GM12873 (cell line): ENCODE data around the gene ARHGEF16.

ENCODE experiments used
- CTCF ChIP-seq: IDR thresholded peaks from 2 replicates; pipeline ENCODE4 v1.5.1; 2012; ENCODE audit warnings: low read depth, mild to moderate bottlenecking, moderate library complexity, low read length, control low read depth; ENCODE audit not compliant: insufficient read depth; ENCODE audit errors: missing control alignments

ARHGEF16 gene

DNA sequence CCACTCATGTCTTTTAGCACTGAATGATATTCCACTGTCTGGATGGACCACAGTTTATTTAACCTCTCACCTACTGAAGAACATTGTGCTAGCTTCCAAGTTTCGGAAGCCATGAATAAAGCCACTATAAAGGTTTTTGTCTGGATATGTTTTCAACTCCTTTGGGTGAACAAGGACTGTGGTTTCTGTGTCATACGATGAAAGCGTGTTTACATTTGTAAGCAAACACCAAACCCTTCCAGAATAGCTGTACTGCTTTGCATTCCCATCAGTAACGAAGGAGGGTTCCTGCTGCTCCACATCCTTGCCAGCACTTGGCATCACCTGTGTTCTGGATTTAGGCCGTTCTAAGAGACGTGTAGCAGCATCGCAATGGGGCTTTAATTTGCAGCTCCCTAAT, 10.7 kb upstream of the ARHGEF16 start:
- TF ChIP-seq CTCF, result no peak

DNA sequence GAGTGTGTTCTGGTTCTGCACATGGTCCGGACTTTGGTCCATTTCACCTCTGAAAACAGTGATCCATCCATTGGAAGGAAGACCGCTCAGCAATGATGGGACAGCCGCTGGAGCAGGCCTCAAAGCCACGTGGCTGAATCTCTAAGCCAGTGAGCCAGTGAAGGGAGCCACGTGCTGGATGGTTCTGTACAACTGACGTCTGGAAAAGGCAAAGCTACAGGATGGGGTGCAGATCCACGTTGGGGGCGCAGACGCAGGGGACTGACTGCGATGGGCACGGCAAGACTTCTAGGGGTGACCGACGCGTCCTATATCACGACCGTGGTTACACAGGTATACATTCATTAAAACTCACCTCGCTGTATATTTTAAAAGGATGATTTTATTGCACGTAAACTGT, 10.2 kb upstream of the ARHGEF16 start:
- no peak for TF ChIP-seq CTCF

DNA sequence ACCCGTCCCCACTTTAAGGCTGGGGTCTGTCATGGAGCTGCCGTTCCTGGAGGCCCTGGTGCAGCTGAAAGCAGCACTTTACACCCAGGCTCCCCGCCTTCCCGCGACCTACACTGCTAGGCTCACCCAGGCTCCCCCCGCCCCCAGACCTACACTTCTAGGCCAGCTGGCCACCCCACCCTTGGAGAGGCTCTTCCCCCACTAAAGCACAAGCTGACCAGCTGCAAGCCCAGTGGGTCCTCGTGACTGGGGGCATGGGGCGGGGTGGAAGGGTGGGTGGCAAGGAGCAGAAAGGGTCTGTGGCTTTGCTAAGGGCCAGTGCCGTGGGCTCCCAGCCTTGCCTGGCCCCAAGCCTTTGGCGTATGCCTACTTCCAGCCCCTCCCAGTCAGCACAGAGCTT, 9.7 kb upstream of the ARHGEF16 start:
- no peak for TF ChIP-seq CTCF

GRCh38 chr1:3450202-3450863, 4.1 kb upstream of the ARHGEF16 start:
- no peak for TF ChIP-seq CTCF

DNA sequence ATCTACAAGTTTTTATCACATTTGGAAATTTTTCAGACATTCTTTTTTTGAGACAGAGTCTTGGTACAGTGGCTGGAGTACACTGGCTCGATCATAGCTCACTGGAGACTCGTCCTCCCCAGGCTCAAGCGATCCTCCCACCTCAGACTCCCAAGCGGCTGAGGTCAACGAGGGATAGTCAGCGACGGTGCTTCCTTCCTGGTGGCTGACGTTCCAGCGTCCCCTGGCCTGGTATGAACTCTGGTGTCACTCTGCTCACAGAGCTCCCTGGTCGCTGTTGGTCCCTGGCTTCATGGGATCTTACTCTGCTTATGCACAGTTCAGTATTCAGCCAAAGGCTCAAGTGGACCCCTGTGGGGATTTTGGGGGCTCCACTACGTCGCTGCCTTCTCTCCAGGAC, 3.5 kb upstream of the ARHGEF16 start:
- no peak for TF ChIP-seq CTCF

GRCh38 chr1:3451994-3452865, 2.2 kb upstream of the ARHGEF16 start:
- TF ChIP-seq CTCF, result no peak

DNA sequence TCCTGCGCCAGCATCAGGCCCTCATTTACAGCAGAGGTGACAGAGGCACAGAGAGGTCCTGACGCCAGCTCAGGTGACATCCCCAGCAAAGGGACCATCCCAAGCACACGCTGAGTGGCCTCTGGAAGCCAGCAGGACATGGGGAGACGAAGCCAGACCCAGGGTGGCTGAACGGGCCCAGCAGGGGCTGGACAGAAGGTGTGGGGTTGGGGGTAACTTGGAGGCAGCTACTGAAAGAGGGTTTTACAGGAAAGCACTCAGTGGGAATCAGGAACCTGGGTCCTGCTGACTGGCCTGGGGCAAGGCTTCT, 1.6 kb upstream of the ARHGEF16 start:
- TF ChIP-seq CTCF, result no peak
